IPS-NIHi7 (cell line): ENCODE data around the gene DYTN.
"Not testable (repeated sequence)": the region's sequence is repeated elsewhere in the genome, so short reads cannot be mapped to it uniquely, and the experiment has no call there.

ENCODE experiments used
- DNase-seq: peaks from one replicate; pipeline ENCODE4 v3.0.0; 2012; ENCODE audit warnings: mixed read lengths; ENCODE audit errors: extremely low spot score

DYTN gene

GRCh38 chr2:206718296-206718695, at the start of gene DYTN:
DYTN (minus strand) TSS chr2:206718396; CDS start chr2:206718279, 117 bp downstream.
- DNase-seq, result no peak

GRCh38 chr2:206766057-206766930, 48.1 kb upstream of the DYTN start:
- DNase-seq, result no peak

- peak; percentile 93 for DNase-seq
Measured at GRCh38 chr2:206765242-206766056, 47.3 kb upstream of the DYTN start, which contains the start of the genes FASTKD2 and MDH1B. FASTKD2 (plus strand) TSS chr2:206765606; CDS start chr2:206766694, 1,088 bp downstream. MDH1B (minus strand) TSS chr2:206765328; CDS start chr2:206765271, 57 bp downstream.

GRCh38 chr2:206764673-206765241, 46.6 kb upstream of the DYTN start:
- DNase-seq, result peak; percentile 18

- no peak for DNase-seq
Measured at GRCh38 chr2:206756816-206757215, 38.6 kb upstream of the DYTN start.

GRCh38 chr2:206740800-206741199, 22.6 kb upstream of the DYTN start:
- DNase-seq, result no peak

GRCh38 chr2:206739271-206739670, 21.1 kb upstream of the DYTN start:
- DNase-seq, result no peak

- DNase-seq, result no peak
Measured at GRCh38 chr2:206736935-206737334, 18.7 kb upstream of the DYTN start.

GRCh38 chr2:206733341-206733740, 15.1 kb upstream of the DYTN start:
- no peak for DNase-seq

- DNase-seq, result no peak
Measured at GRCh38 chr2:206728277-206729199, 10.3 kb upstream of the DYTN start.

GRCh38 chr2:206727287-206727686, 9.1 kb upstream of the DYTN start:
- no peak for DNase-seq

- DNase-seq, result no peak
Measured at GRCh38 chr2:206723288-206723687, 5.1 kb upstream of the DYTN start.

- DNase-seq, result no peak
Measured at GRCh38 chr2:206721256-206721920, 3.2 kb upstream of the DYTN start.

- DNase-seq, result no peak
Measured at GRCh38 chr2:206716623-206717022, 1.6 kb downstream of the DYTN start.

GRCh38 chr2:206715183-206715582, 3.0 kb downstream of the DYTN start:
- not testable (repeated sequence) for DNase-seq

GRCh38 chr2:206713746-206714145, 4.5 kb downstream of the DYTN start:
- no peak for DNase-seq

- no peak for DNase-seq
Measured at GRCh38 chr2:206708286-206708685, 9.9 kb downstream of the DYTN start.

GRCh38 chr2:206707164-206707701, 11.0 kb downstream of the DYTN start:
- DNase-seq, result no peak

- no peak for DNase-seq
Measured at GRCh38 chr2:206701952-206702605, 16.1 kb downstream of the DYTN start.

GRCh38 chr2:206700156-206700555, 18.0 kb downstream of the DYTN start:
- no peak for DNase-seq
